Measurements from ENCODE around the gene CYP2S1.
A peak's percentile ranks its signal among the peaks of the same experiment; 100 is the strongest.
"Not testable (repeated sequence)": the region's sequence is repeated elsewhere in the genome, so short reads cannot be mapped to it uniquely, and the experiment has no call there.

The CYP2S1 gene

GRCh38 chr19:41192574-41193429 lies at the start of gene CYP2S1:
Gene CYP2S1 (plus strand): TSS chr19:41193219. CDS start chr19:41193265, 46 bp downstream.
- DNase-seq = no peak

- DNase-seq = peak; percentile 53
Observed at GRCh38 chr19:41144403-41144802, 48.6 kb upstream of the CYP2S1 start.

GRCh38 chr19:41149831-41150230 lies 43.2 kb upstream of the CYP2S1 start:
- no peak for DNase-seq

GRCh38 chr19:41150986-41151385 lies 42.0 kb upstream of the CYP2S1 start:
- not testable (repeated sequence) for DNase-seq

- no peak for DNase-seq
Observed at GRCh38 chr19:41154060-41154459, 39.0 kb upstream of the CYP2S1 start.

- no peak for DNase-seq
Observed at GRCh38 chr19:41156207-41156606, 36.8 kb upstream of the CYP2S1 start.

GRCh38 chr19:41159881-41160280 lies 33.1 kb upstream of the CYP2S1 start:
- DNase-seq = no peak

- no peak for DNase-seq
Observed at GRCh38 chr19:41161903-41162302, 31.1 kb upstream of the CYP2S1 start.

- no peak for DNase-seq
Observed at GRCh38 chr19:41166944-41167804, 25.8 kb upstream of the CYP2S1 start.

GRCh38 chr19:41172297-41173164 lies 20.5 kb upstream of the CYP2S1 start:
- no peak for DNase-seq

- DNase-seq = no peak
Observed at GRCh38 chr19:41174297-41174928, 18.6 kb upstream of the CYP2S1 start.

- no peak for DNase-seq
Observed at GRCh38 chr19:41175801-41176777, 16.9 kb upstream of the CYP2S1 start.

GRCh38 chr19:41180173-41180572 lies 12.8 kb upstream of the CYP2S1 start:
- not testable (repeated sequence) for DNase-seq

- no peak for DNase-seq
Observed at GRCh38 chr19:41186971-41187883, 5.8 kb upstream of the CYP2S1 start.

- no peak for DNase-seq
Observed at GRCh38 chr19:41187884-41188279, 5.1 kb upstream of the CYP2S1 start.

GRCh38 chr19:41189425-41190065 lies 3.5 kb upstream of the CYP2S1 start:
- no peak for DNase-seq

GRCh38 chr19:41193430-41194156 lies 574 bp downstream of the CYP2S1 start:
- DNase-seq = no peak

GRCh38 chr19:41194157-41194552 lies 1.1 kb downstream of the CYP2S1 start:
- DNase-seq = no peak

Measured in right forelimb (tissue), 1 donor.